GM18867 (cell line): ENCODE data around the gene OR8B12.
A peak's percentile ranks its signal among the peaks of the same experiment; 100 is the strongest.

ENCODE experiments used
- ATAC-seq: cut with Tn5 transposase; IDR thresholded peaks from one replicate; pipeline ENCODE4 v1.9.1; 2021; ENCODE audit warnings: mild to moderate bottlenecking, moderate library complexity; ENCODE audit not compliant: unreplicated experiment

The OR8B12 gene

GRCh38 chr11:124543554-124543953 is at the start of gene OR8B12:
Gene OR8B12 (minus strand): TSS chr11:124543654. CDS start chr11:124543654, 0 bp downstream.
- ATAC-seq = no peak

DNA sequence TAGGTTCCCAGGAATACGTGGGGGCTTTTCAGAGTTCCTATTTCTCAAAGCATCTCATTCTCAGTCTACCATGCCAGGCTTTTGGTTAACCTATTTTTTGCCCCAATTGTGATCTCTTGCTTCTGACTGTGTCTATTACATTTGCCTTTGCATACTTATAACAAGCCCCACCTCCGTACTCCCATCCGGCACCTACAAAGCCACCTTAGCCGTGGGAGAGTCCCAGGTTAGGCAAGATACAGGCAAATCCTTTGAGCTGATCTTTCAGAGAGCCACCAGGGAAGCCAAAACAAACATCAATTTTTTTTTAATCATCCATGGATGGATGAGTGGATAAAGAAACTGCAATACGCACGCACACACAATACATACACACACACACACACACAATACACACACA is 49.2 kb upstream of the OR8B12 start:
- no peak for ATAC-seq

DNA sequence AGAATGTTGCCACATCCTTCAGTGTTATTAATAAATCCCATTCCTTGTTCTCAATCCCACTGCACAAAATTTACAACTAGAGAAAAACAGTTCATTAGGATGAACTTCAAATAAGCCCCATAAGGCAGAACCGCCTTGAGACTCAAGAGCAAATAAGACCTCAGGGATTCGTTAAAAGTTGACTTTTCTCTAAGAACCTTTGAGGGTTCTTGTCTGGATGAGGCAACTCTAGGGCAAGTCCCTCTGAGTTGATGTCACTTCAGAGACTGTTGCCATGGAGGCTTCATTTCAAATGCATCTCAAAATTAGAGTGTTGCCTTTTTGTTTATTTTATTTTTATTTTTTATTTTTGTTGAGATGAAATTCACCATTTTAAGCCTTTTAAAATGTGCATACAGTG is 48.0 kb upstream of the OR8B12 start:
- no peak for ATAC-seq

GRCh38 chr11:124586238-124586860 is 42.9 kb upstream of the OR8B12 start:
- ATAC-seq = peak; percentile 56

DNA sequence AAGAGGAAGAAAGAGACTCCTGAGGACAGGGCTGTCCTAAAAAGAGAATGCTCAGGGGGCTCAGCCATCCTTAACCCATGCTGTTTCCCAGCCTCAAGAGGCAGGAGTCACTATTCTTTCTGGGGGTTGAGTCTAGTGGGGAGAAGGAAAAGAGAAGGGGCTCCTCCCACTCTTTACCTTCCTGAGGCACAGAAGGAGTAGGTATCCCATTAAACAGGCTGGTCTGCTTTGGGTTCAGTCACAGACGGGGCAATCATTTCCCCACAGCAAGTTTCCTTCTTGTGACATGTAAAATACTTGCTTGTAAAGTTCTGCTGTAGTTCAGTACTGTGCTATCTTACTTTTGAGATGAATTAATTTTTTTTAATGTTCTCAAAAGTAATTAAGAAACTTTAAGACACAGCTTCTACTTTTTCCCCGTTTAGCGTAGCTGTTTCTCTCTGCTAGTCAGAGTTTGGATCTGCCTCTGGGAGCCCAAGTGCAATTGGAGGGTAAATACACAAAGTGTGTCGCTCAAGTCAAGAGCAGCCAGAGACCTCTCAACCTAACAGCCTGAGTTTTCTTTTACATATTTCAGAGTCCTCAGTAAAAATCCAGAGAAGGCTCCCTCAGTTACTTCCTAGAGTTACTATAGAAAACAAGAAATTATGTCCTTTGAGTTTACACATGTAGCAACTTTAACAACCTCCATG is 41.4 kb upstream of the OR8B12 start:
- ATAC-seq = no peak

GRCh38 chr11:124583781-124584180 is 40.3 kb upstream of the OR8B12 start:
- no peak for ATAC-seq

DNA sequence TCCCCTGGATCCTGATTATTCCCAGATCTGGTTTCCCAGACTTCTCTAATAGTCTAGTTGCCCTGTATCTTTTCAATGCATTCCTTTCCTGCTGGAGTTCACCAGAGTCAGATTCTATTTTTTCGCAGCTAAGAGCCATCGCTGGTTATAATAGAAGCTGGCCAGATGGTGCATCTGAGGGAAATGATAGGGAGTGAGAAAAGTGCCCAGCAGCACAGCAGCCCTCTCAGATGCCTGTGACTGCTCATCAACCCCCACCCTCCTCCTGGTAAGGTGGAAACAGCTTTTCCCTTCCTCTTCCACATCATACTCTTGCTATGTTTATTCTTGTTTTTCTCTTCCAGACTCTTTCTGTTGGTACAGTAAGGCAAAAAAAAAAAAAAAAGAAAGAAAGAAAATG is 39.1 kb upstream of the OR8B12 start:
- no peak for ATAC-seq

DNA sequence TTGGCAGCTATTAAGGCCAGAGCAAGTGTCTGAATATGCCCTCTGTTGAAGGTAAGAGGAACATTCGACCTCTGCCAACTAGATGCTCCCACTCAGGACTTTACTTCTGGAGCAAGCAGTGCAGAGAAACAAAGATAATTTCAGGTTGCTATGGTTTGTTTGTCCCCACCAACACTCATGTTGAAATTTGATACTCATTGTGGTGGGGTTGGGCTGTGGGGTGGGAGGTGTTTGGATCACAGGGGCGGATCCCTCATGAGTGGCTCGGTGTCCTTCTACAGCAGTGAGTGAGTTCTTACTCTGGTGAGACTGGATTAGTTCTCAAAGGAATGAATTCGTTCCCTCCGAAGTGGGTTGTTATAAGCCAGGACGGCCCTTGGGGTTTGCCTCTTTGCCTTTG is 38.4 kb upstream of the OR8B12 start:
- ATAC-seq = no peak

- no peak for ATAC-seq
These were observed 35.3 kb upstream of the OR8B12 start for GRCh38 chr11:124578761-124579160.

- no peak for ATAC-seq
These were observed 34.4 kb upstream of the OR8B12 start for GRCh38 chr11:124577716-124578427.

GRCh38 chr11:124570160-124570559 is 26.7 kb upstream of the OR8B12 start:
- no peak for ATAC-seq

DNA sequence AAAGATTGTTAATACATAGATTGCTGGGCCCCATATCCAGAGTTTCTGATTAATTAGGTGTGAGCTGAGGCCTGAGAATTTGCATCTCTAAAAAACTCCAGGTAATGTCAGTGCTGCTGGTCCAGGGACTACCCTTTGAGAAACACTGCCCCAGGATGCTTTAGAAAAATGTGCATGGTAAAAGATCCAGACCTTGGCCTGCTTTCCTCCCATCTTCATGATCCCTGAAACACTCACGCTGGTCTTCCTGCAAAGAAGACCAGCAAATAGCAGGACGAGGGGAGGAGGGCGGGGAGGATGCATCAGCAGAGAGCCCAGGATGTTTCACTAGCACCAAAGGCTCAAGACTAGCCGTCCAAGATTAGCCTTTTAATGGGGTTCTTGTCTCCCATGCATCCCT is 26.2 kb upstream of the OR8B12 start, which contains the start of gene OR8A1:
TSS of gene OR8A1 (plus strand) at position 301 of the 400 bp plus-strand sequence. CDS start 123 bp downstream, outside the sequence.
- no peak for ATAC-seq

GRCh38 chr11:124556828-124557227 is 13.4 kb upstream of the OR8B12 start:
- ATAC-seq = no peak

- ATAC-seq = no peak
These were observed 8.5 kb upstream of the OR8B12 start for GRCh38 chr11:124551987-124552386.

DNA sequence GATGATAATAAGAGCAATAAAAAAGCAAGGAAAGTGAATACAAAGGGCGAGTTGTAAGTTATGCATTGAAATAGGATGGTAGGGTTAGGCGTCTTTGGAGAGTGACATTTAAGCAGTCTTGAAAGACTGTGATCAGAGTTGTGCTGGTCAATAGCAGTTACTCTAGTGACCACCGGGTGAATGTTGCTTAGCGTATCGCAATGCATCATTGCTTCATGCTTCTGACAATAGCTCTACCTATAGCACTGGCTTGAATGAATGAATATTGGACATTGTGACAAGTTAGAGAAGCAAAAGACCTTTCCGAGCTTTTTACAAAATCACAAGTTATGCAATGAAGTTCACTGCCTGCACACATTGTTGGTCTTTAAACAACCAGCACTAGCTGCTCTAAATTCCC is 7.7 kb upstream of the OR8B12 start:
- ATAC-seq = no peak

GRCh38 chr11:124543145-124543544 is 309 bp downstream of the OR8B12 start:
- no peak for ATAC-seq

DNA sequence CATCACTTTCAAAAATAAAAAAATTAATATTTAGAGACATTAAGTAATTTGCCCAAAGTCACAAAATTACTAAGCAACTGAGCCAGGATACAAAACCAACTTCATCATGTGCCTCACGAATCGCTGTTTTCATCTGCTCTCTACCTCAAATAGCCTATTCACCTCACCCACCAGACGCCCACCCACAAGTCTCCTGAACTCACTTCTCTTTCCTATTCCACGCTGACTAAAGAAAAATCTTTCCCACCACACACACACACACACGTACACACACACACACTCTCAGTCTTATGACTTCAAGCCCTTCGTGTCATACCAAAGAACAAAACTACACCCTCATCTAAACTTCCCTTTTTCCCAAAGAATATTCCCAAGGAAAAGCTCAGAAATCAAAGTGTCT is 2.2 kb downstream of the OR8B12 start:
- no peak for ATAC-seq

- ATAC-seq = no peak
These were observed 5.4 kb downstream of the OR8B12 start for GRCh38 chr11:124538019-124538418.

DNA sequence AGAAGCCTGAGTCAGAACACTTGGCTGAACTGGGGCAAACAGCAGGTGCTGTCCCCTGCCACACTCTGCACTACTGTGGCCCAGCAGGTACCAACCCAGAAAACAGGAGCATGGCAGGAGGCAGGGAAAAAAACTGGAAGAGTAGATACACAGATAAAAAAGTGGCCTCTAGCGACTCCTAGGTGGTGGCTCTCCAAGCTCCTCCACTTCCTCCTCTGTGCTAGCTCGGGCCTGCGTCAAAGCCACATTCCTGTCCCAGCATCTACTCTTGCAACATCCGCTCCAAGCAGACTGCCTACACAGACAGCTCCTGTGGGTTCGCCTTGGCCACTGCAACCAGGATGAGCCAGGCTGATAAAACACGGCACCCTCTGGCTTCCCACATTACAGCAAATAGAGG is 6.9 kb downstream of the OR8B12 start:
- no peak for ATAC-seq

DNA sequence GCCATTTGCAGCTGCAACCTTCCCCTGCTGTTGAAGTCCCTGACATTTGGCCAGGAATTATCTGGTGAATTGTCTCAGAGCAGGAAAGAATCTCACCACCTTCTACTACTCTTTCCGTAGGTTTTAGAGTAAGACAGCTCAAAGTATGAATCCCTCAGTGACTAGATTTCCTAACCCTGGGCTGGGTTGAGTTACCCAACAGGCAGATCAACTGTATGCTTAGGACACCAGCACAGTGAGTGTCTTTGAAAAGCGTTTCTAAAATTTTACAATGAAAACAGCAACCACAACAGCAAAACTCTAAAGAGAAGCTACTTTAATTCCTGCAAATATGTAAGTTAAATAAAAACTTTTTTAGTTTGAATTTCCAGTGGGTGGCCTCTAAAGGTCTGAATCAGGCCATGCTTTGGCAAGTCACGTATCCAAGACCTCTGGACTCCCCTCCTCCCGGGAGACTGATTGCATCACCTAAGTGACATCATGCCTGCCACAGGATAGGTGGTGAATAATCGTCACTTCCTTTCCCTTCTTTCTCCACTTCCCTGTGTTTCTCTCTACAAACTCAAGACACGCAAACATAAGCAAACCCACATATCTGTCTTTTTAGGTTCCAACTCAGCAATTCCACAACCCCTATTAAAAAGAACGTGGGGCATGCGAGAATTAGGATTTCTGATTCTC is 7.8 kb downstream of the OR8B12 start:
- ATAC-seq = no peak

DNA sequence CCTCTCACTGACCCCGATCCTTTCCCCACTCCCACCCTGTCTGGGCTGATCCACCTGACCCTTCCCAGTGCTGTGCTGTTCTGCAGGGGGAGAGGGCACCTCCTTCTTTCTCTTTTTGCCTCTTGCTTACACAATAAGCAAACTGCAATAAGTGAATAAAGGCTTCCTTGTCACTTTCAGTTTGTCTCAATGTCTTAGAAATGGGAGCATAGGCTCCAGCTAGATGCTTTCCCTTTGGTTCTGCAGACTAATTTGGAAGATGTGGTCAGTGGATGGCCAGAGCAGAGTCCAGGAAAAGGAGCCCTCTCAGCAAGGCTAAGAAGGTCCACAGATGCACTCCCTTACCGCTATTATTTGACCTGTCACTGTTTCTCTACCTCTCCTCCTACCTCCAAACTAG is 9.4 kb downstream of the OR8B12 start:
- ATAC-seq = no peak
